Middle frontal gyrus (tissue), 1 donor: ENCODE data around the gene PGC.
A peak's percentile ranks its signal among the peaks of the same experiment; 100 is the strongest.

Source experiments
- DNase-seq: peaks from one replicate; pipeline ENCODE4 v3.0.0-alpha.2; 2015; ENCODE audit warnings: low spot score; ENCODE audit errors: extremely low spot score

The PGC gene

GRCh38 chr6:41714556-41715273 is 32.5 kb downstream of the PGC start:
- DNase-seq, result no peak

- no peak for DNase-seq
Observed at GRCh38 chr6:41713650-41714291, 33.4 kb downstream of the PGC start.

GRCh38 chr6:41713159-41713649 is 34.0 kb downstream of the PGC start:
- DNase-seq, result peak; percentile 52

GRCh38 chr6:41712651-41713103 is 34.5 kb downstream of the PGC start:
- peak; percentile 80 for DNase-seq

- no peak for DNase-seq
Observed at GRCh38 chr6:41711323-41712038, 35.7 kb downstream of the PGC start.

- DNase-seq, result no peak
Observed at GRCh38 chr6:41709375-41709774, 37.8 kb downstream of the PGC start.

GRCh38 chr6:41708856-41709255 is 38.3 kb downstream of the PGC start:
- no peak for DNase-seq

- DNase-seq, result no peak
Observed at GRCh38 chr6:41707565-41708200, 39.5 kb downstream of the PGC start.

- DNase-seq, result no peak
Observed at GRCh38 chr6:41706876-41707564, 40.2 kb downstream of the PGC start.

GRCh38 chr6:41705996-41706835 is 41.0 kb downstream of the PGC start:
- DNase-seq, result no peak

GRCh38 chr6:41705311-41705995 is 41.7 kb downstream of the PGC start:
- DNase-seq, result no peak

GRCh38 chr6:41704656-41705310 is 42.4 kb downstream of the PGC start:
- no peak for DNase-seq

GRCh38 chr6:41704028-41704427 is 43.2 kb downstream of the PGC start:
- DNase-seq, result no peak

GRCh38 chr6:41702771-41703494 is 44.3 kb downstream of the PGC start:
- DNase-seq, result no peak

GRCh38 chr6:41702089-41702745 is 45.0 kb downstream of the PGC start:
- DNase-seq, result no peak

- no peak for DNase-seq
Observed at GRCh38 chr6:41700463-41701347, 46.5 kb downstream of the PGC start.

GRCh38 chr6:41699063-41699462 is 48.1 kb downstream of the PGC start:
- no peak for DNase-seq
